Activated CD4-positive, alpha-beta T cell treated with anti-CD3 and anti-CD28 coated beads for 36 hours (primary cell): ENCODE results near the gene VEZF1. TPM values are rescaled to one million over a fixed set of nuclear protein-coding genes. Genes with fewer than 3 reads are reported as not detected.
"Not testable (repeated sequence)": the region's sequence is repeated elsewhere in the genome, so short reads cannot be mapped to it uniquely, and the experiment has no call there.

Experiments used
- ATAC-seq: fragments of 200-7000 bp; cut with Tn5 transposase; one replicate; pipeline ENCODE4 v1.10.0; 2021; ENCODE audit warnings: mild to moderate bottlenecking, moderate library complexity
- CTCF ChIA-PET: fragments of 350-600 bp; sonication (Branson Sonifier 250); formaldehyde crosslinking; loops from one replicate; lab custom pipeline; 2021; ENCODE audit warnings: antibody characterized with exemption; lab: Charles Lee
- POLR2A ChIA-PET: fragments of 350-600 bp; sonication (Branson Sonifier 250); formaldehyde crosslinking; loops from one replicate; lab custom pipeline; 2021; ENCODE audit warnings: antibody characterized with exemption, inconsistent platforms; lab: Charles Lee
- DNase-seq: peaks from one replicate; pipeline ENCODE4 v3.0.0-alpha.2; 2020
- H3K27ac Mint-ChIP-seq: one replicate; pipeline ENCODE4 v1.8.0; 2021; ENCODE audit warnings: mixed read lengths
- H3K27me3 Mint-ChIP-seq: one replicate; pipeline ENCODE4 v1.8.0; 2021; ENCODE audit warnings: mixed read lengths
- H3K36me3 Mint-ChIP-seq: one replicate; pipeline ENCODE4 v1.8.0; 2021; ENCODE audit warnings: low read depth, mixed read lengths
- H3K4me1 Mint-ChIP-seq: one replicate; pipeline ENCODE4 v1.8.0; 2021; ENCODE audit warnings: mixed read lengths
- H3K4me3 Mint-ChIP-seq: one replicate; pipeline ENCODE4 v1.8.0; 2021; ENCODE audit warnings: mild to moderate bottlenecking, moderate library complexity, mixed read lengths
- H3K9me3 Mint-ChIP-seq: one replicate; pipeline ENCODE4 v1.8.0; 2021; ENCODE audit warnings: low read depth, mixed read lengths
- intact Hi-C, 2 experiments: fragments of 100-400 bp; cut with DNase I in 1 of 2; cut with micrococcal nuclease in 1 of 2; formaldehyde crosslinking; loops; one replicate each; pipeline versions ENCODE4 v1.14.2 to v1.15.1; 2022 to 2024; cut with DNase I, micrococcal nuclease
- total RNA-seq, 2 experiments: library from RNA; stranded (reverse); gene quantifications; one replicate each; pipeline ENCODE4 v1.2.3, GENCODE V29; 2021

VEZF1 gene
- total RNA-seq, 2 experiments from 2014 or later, result 21.3 to 26.3 TPM

GRCh38 chr17:57976594-57976993 is 11.5 kb downstream of the VEZF1 start:
- Mint-ChIP-seq H3K9me3 (no peaks in the 10 kb centered on the region), H3K27ac (no peak overlapping the region), H3K27me3 (no peaks in the 10 kb centered on the region), H3K36me3 (peaks cover 47% of the 10 kb centered on the region), H3K4me1 (peaks cover 7% of the 10 kb centered on the region), H3K4me3 (no peak overlapping the region)
- ChIA-PET CTCF (interaction anchor here (1.2 to 3.5 kb wide), 5 partner anchors 9 to 27 kb away, joined by 3 to 14 read pairs (median 10); no protein-coding TSS in a partner anchor), POLR2A (no interaction called here)
- ATAC-seq, result no peak
- intact Hi-C loops, result no loop called here
- no peak for DNase-seq

- POLR2A ChIA-PET, result no interaction called here
Measured at GRCh38 chr17:57975044-57975443, 13.0 kb downstream of the VEZF1 start.

GRCh38 chr17:57974053-57974824 is 13.8 kb downstream of the VEZF1 start:
- H3K4me1 Mint-ChIP-seq, CTCF ChIA-PET, H3K27ac Mint-ChIP-seq, DNase-seq, POLR2A ChIA-PET, ATAC-seq, H3K27me3 Mint-ChIP-seq, intact Hi-C loops, H3K4me3 Mint-ChIP-seq, H3K9me3 Mint-ChIP-seq: not testable (repeated sequence)
- H3K36me3 Mint-ChIP-seq, result peaks cover 36% of the 10 kb centered on the region

More at GRCh38 chr17:57975044-57975443, 13.0 kb downstream of the VEZF1 start:
- H3K9me3 Mint-ChIP-seq, result no peaks in the 10 kb centered on the region
- DNase-seq (no peak), ATAC-seq (no peak)
- peaks cover 41% of the 10 kb centered on the region for H3K36me3 Mint-ChIP-seq
- H3K27ac Mint-ChIP-seq, result no peak overlapping the region
- no peaks in the 10 kb centered on the region for H3K27me3 Mint-ChIP-seq
- no peak overlapping the region for H3K4me3 Mint-ChIP-seq
- H3K4me1 Mint-ChIP-seq, result peaks cover 3% of the 10 kb centered on the region
- intact Hi-C loops, result no loop called here
- CTCF ChIA-PET, result interaction anchor here (0.6 to 3.5 kb wide), 8 partner anchors 10 to 105 kb away, joined by 3 to 14 read pairs (median 4); partner anchors contain the start of gene CUEDC1

- ATAC-seq (no peak), DNase-seq (no peak)
- Mint-ChIP-seq H3K36me3 (peaks cover 22% of the 10 kb centered on the region), H3K27ac (no peak overlapping the region), H3K27me3 (no peaks in the 10 kb centered on the region), H3K9me3 (no peaks in the 10 kb centered on the region), H3K4me1 (no peaks in the 10 kb centered on the region), H3K4me3 (no peak overlapping the region)
- ChIA-PET POLR2A (no interaction called here), CTCF (interaction anchor here (0.7 to 1.6 kb wide), 3 partner anchors 9 to 124 kb away, joined by 3 to 4 read pairs (median 3); no protein-coding TSS in a partner anchor)
- intact Hi-C loops, result no loop called here
Measured at GRCh38 chr17:57972151-57972550, 15.9 kb downstream of the VEZF1 start.

GRCh38 chr17:57971572-57971971 is 16.5 kb downstream of the VEZF1 start:
- Mint-ChIP-seq H3K27me3 (no peaks in the 10 kb centered on the region), H3K4me1 (no peaks in the 10 kb centered on the region), H3K36me3 (peaks cover 18% of the 10 kb centered on the region), H3K4me3 (no peak overlapping the region), H3K27ac (no peak overlapping the region), H3K9me3 (no peaks in the 10 kb centered on the region)
- intact Hi-C loops, result no loop called here
- ChIA-PET CTCF (interaction anchor here (0.7 to 1.6 kb wide), 4 partner anchors 10 to 125 kb away, joined by 3 to 4 read pairs (median 4); no protein-coding TSS in a partner anchor), POLR2A (no interaction called here)
- no peak for DNase-seq
- no peak for ATAC-seq

- no peak overlapping the region for H3K27ac Mint-ChIP-seq
- no peak overlapping the region for H3K4me3 Mint-ChIP-seq
- no peaks in the 10 kb centered on the region for H3K9me3 Mint-ChIP-seq
- DNase-seq (no peak), ATAC-seq (no peak)
- H3K4me1 Mint-ChIP-seq, result no peaks in the 10 kb centered on the region
- H3K36me3 Mint-ChIP-seq, result peaks cover 13% of the 10 kb centered on the region
- ChIA-PET CTCF (interaction anchor here (0.9 to 1.6 kb wide), 2 partner anchors 11 to 78 kb away, joined by 4 read pairs; no protein-coding TSS in a partner anchor), POLR2A (no interaction called here)
- H3K27me3 Mint-ChIP-seq, result no peaks in the 10 kb centered on the region
- intact Hi-C loops, result no loop called here
Measured at GRCh38 chr17:57970710-57971109, 17.3 kb downstream of the VEZF1 start.

- ChIA-PET CTCF (interaction anchor here (0.6 to 1.5 kb wide), 3 partner anchors 16 to 111 kb away, joined by 3 read pairs; no protein-coding TSS in a partner anchor), POLR2A (no interaction called here)
- Mint-ChIP-seq H3K9me3 (no peaks in the 10 kb centered on the region), H3K4me1 (no peaks in the 10 kb centered on the region), H3K4me3 (no peak overlapping the region), H3K27me3 (no peaks in the 10 kb centered on the region), H3K36me3 (no peaks in the 10 kb centered on the region), H3K27ac (no peak overlapping the region)
- intact Hi-C loops, result no loop called here
- DNase-seq (no peak), ATAC-seq (no peak)
Measured at GRCh38 chr17:57968456-57968855, 19.6 kb downstream of the VEZF1 start.

- H3K27me3 Mint-ChIP-seq, result no peaks in the 10 kb centered on the region
- no peak for DNase-seq
- no peak overlapping the region for H3K27ac Mint-ChIP-seq
- no peaks in the 10 kb centered on the region for H3K36me3 Mint-ChIP-seq
- no peaks in the 10 kb centered on the region for H3K9me3 Mint-ChIP-seq
- intact Hi-C loops, result no loop called here
- H3K4me3 Mint-ChIP-seq, result no peak overlapping the region
- ChIA-PET POLR2A (interaction anchor here (0.7 kb wide), 1 partner anchor 27 kb away, joined by 3 read pairs; no protein-coding TSS in a partner anchor), CTCF (interaction anchor here (0.8 to 1.5 kb wide), 3 partner anchors 14 to 110 kb away, joined by 3 read pairs; no protein-coding TSS in a partner anchor)
- no peaks in the 10 kb centered on the region for H3K4me1 Mint-ChIP-seq
- no peak for ATAC-seq
Measured at GRCh38 chr17:57966875-57967274, 21.2 kb downstream of the VEZF1 start.

- Mint-ChIP-seq H3K9me3 (no peaks in the 10 kb centered on the region), H3K27me3 (no peaks in the 10 kb centered on the region), H3K4me3 (no peak overlapping the region), H3K36me3 (no peaks in the 10 kb centered on the region), H3K4me1 (no peaks in the 10 kb centered on the region), H3K27ac (no peak overlapping the region)
- intact Hi-C loops, result no loop called here
- ATAC-seq, result no peak
- ChIA-PET POLR2A (no interaction called here), CTCF (no interaction called here)
- DNase-seq, result no peak
Measured at GRCh38 chr17:57966246-57966645, 21.8 kb downstream of the VEZF1 start.

- POLR2A ChIA-PET, result no interaction called here
- H3K27ac Mint-ChIP-seq, result no peak overlapping the region
- DNase-seq (no peak), ATAC-seq (no peak)
- H3K27me3 Mint-ChIP-seq, result no peaks in the 10 kb centered on the region
- H3K9me3 Mint-ChIP-seq, result no peaks in the 10 kb centered on the region
- intact Hi-C loops, result no loop called here
- no peaks in the 10 kb centered on the region for H3K36me3 Mint-ChIP-seq
- H3K4me3 Mint-ChIP-seq, result no peak overlapping the region
- CTCF ChIA-PET, result no interaction called here
- no peaks in the 10 kb centered on the region for H3K4me1 Mint-ChIP-seq
Measured at GRCh38 chr17:57965521-57966160, 22.4 kb downstream of the VEZF1 start.

GRCh38 chr17:57963149-57963511 is 24.9 kb downstream of the VEZF1 start:
- Mint-ChIP-seq H3K4me1 (no peaks in the 10 kb centered on the region), H3K27ac (no peak overlapping the region), H3K36me3 (no peaks in the 10 kb centered on the region), H3K9me3 (no peaks in the 10 kb centered on the region), H3K27me3 (peaks cover 5% of the 10 kb centered on the region), H3K4me3 (no peak overlapping the region)
- intact Hi-C loops, result no loop called here
- DNase-seq (no peak), ATAC-seq (no peak)
- ChIA-PET POLR2A (no interaction called here), CTCF (interaction anchor here (1.0 kb wide), 1 partner anchor 18 kb away, joined by 3 read pairs; no protein-coding TSS in a partner anchor)
